ENCODE data around the gene HILPDA.
"Not testable (repeated sequence)": the region's sequence is repeated elsewhere in the genome, so short reads cannot be mapped to it uniquely, and the experiment has no call there.

DNA sequence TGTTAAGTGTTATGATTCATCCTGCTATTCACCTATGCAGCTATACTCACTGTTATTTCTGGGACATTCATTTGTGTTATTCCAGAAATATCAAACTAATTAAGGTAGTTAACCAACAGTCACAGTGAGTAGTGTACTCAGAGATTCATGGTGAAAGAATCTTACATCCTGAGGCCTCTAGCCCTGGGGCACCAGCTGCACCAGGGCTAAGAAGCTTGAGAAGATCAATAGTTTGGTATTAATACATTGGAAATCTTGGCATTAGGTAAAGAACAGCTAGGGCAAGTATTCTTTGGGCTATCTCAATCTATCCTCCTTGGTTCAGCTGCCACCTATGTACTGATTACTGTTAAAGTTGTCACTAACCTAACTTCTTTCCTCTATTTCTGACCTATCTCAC is 11.2 kb downstream of the HILPDA start:
- not testable (repeated sequence) for TF ChIP-seq POLR2A (IDR thresholded peaks at IDR 0.05)
- TF ChIP-seq, protein P1, sequence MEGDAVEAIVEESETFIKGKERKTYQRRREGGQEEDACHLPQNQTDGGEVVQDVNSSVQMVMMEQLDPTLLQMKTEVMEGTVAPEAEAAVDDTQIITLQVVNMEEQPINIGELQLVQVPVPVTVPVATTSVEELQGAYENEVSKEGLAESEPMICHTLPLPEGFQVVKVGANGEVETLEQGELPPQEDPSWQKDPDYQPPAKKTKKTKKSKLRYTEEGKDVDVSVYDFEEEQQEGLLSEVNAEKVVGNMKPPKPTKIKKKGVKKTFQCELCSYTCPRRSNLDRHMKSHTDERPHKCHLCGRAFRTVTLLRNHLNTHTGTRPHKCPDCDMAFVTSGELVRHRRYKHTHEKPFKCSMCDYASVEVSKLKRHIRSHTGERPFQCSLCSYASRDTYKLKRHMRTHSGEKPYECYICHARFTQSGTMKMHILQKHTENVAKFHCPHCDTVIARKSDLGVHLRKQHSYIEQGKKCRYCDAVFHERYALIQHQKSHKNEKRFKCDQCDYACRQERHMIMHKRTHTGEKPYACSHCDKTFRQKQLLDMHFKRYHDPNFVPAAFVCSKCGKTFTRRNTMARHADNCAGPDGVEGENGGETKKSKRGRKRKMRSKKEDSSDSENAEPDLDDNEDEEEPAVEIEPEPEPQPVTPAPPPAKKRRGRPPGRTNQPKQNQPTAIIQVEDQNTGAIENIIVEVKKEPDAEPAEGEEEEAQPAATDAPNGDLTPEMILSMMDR (IDR thresholded peaks at IDR 0.05), result not testable (repeated sequence)
